G401 (cell line): ENCODE data around the gene MAP4K4. TPM values are rescaled to one million over a fixed set of nuclear protein-coding genes. Genes with fewer than 3 reads are reported as not detected.
"Not testable (repeated sequence)": the region's sequence is repeated elsewhere in the genome, so short reads cannot be mapped to it uniquely, and the experiment has no call there.

ENCODE experiments used
- DNase-seq: peaks from one replicate; pipeline ENCODE4 v3.0.0-alpha.2; 2015; ENCODE audit warnings: low spot score
- in situ Hi-C: cut with HindIII; loops from 2 replicates; pipeline ENCODE4 v1.10.0; 2016; ENCODE audit warnings: low sequenced_read_pairs, mixed read lengths
- total RNA-seq: library from RNA; depleted of rRNA; stranded (reverse); fragments of >200 nt; shearing (Covaris generic); gene quantifications from 2 replicates; pipeline ENCODE4 v1.2.3, GENCODE V29; 2014

MAP4K4 gene
- total RNA-seq, 1 experiment from 2014 or later = 70.8 TPM

DNA sequence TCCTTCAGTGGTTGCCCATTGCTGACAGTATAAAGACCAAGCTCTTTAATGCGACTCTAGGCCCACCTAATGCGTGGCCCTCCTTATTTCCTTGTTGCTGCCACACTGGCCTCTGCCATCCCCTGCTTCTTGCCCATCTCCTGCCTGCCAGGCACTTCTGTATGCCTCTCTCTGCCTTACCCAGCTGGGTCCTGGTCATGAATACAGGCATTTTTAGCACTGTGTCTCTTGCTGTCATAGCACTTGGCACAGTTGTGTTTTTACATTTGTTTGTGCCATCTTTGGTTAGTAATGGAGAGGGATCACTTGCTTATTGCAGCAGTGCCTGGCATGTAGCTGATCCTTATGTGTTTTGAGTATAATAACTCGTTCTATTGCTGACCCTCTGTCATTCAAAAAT lies 38.7 kb downstream of the MAP4K4 start:
- DNase-seq = peak; percentile 49
- in situ Hi-C loops = no loop called here

DNA sequence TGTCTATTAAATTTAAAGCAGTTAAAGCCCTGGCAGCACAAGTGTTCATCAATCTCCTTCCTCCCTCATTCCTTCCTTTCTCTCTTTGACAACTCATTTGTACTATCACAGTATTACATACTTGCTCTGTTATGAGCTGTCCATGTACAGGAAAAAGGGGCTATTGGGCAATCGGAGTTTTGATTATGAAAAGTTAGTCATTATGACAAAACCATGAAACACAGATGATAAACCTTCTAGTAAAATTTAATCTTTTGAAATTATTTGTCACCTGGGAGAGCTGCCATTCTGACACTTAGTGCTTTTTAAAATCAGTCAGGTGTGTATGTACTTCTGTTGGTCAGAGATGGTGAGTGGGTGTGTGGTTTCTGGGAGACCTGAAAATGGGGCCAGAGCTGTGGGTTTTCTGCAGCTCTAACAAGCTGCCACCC lies 39.4 kb downstream of the MAP4K4 start:
- DNase-seq = no peak
- in situ Hi-C loops = no loop called here

DNA sequence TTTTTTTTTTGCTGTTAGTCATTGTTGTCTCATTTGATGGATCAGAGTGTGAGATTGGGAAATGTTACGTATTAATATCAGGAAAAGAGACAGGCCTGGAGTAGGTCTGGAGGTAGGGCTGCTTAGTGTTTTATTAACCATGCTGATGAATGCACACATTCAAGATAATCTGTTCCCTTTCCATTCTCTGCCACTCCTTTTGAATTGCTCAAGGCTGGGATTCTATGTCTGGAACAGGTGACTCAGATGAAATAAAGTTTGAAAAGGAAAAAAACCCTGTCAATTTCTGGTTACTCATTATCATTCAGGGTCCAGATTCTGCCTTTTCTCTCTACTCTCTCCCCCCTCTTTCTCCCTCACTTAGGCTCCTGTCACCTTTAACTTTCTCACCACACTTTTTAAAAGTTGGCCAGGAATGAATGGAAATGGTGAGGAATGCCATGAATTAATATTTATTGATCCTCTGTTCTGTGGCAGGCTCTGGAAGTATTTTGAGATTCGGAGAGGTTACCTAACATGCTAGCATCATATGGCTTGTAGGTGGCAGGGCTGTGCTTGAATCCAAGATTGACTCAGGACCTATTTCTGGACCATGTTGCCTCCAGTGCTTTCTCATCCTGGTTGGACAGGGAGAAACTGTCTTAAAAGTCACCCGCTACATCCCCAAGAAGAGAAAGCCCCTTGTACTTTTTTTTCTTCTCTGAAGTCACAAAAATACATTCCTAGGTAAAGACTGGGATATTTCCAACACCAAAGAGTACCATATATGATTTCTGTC lies 40.2 kb downstream of the MAP4K4 start:
- in situ Hi-C loops = no loop called here

DNA sequence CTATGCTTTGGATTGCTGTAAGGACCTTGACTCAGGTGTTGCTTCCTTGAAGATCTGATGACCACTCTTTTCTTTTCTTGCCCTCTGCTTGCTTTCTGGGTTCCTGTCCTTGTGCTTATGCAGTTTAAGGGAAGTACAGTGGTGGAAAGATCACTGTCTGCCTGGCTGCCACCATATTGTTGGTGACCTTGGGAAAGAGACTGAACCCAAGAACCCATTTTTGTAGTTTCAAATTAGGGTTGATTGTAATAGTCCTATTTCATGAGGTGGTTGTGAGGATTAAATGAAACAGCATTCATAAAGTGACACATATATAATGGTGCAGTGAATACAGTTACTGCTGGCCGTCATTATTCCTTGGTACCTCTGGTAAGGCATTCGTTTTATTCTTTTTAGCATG lies 41.1 kb downstream of the MAP4K4 start:
- in situ Hi-C loops = no loop called here
- DNase-seq = no peak

More for the DNA sequence above, 40.2 kb downstream of the MAP4K4 start:
- peak; percentile 16 for DNase-seq

DNA sequence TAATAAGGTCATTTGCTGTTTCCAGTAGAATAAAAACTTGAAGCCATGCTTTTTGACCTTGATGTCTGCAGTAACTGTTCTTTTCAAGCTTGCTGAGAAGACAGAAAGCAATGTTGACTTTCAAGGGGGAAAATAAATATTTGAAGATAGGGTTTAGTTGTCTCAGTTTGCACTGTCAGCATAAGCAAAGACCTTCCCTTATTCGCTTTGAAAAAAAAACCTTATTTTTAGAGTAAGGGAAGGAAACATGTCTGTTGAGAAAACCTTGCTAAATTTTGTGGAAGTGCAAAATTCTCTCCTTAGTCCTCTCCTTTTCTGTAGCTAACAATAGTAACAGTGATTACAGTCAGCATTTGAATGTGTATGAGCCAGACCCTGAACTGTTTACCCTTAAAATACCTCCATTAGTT lies 43.1 kb downstream of the MAP4K4 start:
- in situ Hi-C loops = no loop called here
- no peak for DNase-seq

DNA sequence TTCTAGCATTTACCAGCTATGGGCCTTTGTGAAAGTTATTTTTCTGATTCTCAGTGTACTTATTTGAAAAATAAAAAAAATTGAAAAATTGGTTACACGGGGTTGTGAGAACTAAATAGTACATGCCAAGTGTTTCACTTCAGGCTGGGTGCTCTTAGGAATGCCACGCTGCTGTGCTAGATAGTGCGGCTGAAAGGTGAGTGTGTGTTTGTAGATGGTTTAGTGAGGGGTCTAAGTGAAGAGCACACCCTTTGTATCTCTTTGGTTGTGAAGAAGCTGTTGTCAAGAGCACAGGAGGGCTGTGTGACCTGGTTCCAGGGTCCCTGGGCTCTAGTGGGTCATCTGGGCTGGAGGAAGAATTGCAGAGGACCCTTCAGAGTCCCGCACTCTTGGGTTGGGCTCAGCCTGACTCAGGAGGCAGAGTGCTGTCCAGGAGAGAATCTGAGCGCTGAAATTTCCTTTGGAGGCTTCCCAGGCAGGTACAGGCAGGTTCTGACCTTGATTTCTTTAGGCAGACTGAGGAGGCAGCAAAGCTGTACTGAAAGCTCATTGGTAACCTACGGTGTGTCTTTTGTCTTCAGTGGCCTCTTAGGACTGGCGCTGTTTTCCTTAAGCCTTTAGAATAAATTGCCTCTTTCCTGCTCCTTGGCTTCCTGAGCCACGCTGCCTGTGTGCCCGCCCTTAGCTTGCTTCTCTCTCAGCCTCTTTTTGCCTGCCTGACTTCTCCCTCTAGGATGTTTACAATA lies 44.4 kb downstream of the MAP4K4 start:
- no peak for DNase-seq
- in situ Hi-C loops = no loop called here

DNA sequence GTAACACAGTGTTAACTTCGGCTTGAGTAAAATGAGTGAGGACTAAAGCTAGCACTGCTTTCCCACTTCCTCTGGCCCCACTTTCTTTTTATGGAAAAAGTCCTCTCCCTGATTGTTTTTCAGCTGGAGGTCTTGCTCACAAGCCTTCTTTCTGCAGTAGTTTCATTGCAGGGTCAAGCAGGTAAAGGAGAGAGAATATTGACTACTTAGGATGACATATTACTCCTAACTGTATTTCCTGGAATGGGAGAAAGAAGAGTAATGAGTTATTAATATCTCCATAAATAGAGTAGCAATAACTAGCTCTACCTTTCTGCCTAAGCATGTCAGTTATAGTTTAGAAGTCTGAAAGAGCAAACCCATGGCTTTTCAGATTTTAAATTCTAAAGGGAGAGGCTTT lies 45.0 kb downstream of the MAP4K4 start:
- no peak for DNase-seq
- in situ Hi-C loops = no loop called here

DNA sequence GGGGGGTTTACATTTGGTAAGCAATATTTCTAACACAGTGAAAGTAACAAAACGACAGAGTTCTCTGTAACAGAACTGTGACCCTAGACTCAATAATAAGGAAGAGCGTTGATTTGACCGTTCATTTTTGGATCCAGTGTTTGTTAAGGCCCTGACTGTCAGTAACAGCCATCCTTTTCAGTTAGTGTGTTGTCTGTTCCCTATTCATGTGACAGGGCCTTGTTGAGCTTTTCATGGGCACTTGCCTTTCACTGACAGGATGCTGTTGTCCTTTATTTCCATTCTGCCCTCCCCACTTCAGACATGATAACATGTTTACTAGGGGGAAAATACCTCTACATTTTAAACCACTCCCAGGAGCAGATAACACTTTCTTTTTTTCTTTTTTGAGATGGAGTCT lies 45.8 kb downstream of the MAP4K4 start:
- no peak for DNase-seq
- in situ Hi-C loops = no loop called here

DNA sequence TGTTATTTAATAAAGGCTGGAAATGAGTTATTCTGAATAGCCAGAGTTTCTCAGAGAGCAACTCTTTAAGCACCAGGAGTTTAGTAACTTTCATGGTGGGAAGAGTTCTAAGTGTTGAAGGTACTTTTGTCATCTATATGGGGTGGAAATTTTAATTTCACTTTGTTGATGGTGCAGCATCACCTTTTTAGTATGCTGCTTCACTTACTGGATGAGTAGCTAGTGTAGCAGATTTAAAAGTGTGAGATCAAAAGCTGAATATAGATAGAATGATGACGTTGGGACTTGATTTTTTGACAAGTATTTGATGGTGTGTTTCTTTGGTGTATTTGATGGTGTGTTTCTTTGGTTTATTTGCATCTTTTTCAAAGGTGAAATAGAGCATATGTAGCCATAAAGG lies 47.3 kb downstream of the MAP4K4 start:
- no peak for DNase-seq
- in situ Hi-C loops = no loop called here

DNA sequence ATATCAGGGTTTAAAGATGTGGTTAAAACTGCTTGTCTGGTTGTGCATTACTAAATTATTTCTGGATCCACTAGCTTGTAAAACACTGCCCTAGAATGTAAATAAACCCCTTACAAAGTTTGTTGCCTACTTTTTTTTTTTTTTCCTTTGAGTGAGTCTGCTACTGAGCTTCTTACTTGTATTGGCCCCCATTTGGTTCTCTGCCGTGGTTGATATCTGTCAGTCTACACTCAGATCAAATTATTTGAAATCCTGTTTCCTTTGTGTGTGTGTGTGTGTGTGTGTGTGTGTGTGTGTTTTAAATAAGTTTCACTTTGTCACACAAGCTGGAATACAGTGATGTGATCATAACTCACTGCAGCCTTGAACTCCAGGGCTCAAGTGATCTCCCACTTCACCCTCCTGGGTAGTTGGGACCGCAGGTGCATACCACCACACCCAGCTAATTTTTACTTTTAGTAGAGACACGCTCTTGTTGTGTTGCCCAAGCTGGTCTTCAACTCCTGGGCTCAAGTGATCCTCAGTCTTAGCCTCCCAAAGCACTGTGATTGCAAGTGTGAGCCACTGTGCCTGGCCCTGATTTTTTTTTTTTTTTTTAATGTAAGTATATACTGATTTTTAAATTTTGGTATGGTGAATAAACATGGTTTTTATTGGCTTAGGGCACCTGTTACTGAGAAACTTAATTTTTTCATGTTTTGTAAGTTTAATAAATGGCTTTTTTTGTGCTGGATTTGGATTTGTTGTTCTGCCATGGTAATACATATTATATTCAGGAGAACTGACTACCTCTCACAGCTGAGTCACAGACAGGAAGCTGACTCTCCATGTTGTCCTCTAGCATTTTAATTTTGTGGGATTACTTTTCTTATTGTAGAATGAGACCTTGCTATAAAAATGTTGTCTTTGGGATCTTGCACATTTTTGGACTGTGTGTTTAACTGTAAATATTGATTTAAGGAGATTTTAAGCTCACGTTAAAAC lies 48.5 kb downstream of the MAP4K4 start:
- no peak for DNase-seq
- in situ Hi-C loops = no loop called here

DNA sequence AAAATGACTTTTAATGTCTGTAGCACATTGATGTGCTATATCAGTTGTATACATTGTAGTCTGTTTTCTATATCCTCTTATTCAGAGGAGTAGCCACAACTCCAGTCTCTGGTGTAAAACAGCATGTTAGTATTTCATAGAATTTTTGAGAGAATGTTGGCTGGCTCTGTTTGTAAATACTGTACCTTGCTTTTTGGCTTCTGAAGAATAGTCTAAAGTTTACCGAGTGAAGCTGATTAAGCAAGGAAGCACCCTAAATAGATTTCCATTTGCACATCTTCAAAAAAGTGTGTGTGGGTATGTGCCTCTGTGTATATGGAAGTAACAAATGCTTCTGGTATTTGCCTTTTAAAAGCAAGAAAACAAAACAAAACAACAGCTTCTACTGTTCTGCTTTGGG lies 50.5 kb downstream of the MAP4K4 start:
- in situ Hi-C loops = no loop called here

DNA sequence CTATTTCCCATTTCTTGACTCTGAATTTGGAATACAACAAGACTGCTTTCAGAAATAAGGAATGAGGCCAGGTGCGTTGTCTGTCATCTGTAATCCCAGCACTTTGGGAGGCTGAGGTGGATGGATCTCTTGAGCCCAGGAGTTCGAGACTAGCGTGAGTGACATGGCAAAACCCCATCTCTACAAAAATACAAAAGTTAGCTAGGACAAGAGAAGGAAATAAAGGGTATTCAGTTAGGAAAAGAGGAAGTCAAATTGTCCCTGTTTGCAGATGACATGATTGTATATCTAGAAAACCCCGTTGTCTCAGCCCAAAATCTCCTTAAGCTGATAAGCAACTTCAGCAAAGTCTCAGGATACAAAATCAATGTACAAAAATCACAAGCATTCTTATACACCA lies 51.0 kb downstream of the MAP4K4 start:
- in situ Hi-C loops, DNase-seq: not testable (repeated sequence)

More for the DNA sequence above, 50.5 kb downstream of the MAP4K4 start:
- no peak for DNase-seq

DNA sequence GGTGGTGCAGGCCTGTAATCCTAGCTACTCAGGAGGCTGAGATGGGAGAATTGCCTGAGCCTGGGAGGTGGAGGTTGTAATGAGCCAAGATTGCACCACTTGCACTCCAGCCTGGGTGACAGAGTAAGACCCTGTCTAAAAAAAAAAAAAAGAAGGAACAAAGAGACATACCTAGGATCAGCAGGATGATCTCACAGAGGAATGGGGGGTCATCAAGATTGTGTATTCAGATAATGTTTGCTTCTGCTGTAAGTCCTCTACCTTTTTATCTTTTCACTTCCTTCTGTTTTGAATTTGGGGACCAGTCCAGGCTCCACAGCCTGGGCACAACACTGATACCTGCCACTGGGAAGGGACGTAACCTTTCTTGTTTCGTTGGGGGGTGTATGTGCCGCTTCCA lies 53.2 kb downstream of the MAP4K4 start:
- in situ Hi-C loops = no loop called here
- DNase-seq = no peak

DNA sequence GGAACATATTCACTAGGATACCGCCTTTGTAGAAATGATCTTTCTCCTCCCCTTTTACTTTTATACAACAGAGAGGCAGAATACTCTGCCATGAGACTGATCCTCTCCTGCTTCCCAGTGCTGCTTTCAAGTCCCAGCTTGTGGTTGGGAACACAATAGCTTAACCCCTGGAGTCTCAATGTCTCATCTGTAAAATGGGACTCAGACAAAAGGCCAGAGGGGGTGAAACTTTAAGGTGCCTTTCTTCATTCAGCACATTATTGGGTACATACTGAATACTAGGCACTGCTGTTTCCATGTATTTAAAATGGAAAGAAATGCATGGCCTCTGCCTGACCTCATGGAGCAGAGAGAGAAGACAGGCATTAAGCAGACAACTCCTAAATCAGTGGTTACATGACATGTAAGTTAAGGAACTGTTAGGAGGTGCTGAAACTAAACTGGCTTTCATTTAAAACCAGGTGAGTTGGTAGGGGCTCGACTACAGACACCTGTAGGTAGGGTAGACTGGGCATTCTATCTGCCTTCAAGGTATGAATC lies 53.8 kb downstream of the MAP4K4 start:
- no peak for DNase-seq
- in situ Hi-C loops = no loop called here

DNA sequence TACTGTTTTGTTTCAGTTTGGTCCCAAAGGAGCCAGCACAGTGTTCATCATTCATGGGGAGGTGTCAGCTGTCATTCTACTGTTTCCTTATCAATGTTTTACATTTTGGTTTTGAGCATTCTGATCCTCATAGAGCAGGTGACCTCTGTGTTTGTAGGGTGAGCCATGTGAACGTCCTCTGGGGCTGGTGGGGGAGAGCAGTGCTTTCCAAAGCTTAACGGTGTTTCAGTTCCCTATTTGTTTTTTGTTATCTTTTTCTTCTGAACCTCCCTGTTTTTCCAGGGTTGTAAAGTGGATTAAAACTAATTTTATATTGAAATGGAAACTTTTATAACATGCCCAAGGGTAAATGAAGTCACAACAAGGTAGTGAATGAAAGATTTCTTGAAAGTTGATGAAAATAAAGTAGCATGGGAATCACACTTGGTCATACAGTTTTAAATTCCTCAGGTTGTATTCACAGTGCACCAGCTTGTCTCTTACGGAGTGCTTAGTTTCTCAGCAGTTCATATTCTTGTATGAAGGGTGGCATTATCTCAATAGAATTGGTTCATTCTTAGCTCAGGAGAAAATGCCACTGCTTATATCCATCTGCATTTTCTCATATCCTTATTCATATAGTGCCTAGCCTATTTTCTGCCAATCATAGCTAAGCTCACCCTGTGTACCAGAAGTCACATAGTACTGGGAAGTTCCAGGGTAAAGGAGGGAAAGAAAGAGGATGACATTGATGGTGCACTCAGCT lies 54.5 kb downstream of the MAP4K4 start:
- no peak for DNase-seq
- in situ Hi-C loops = no loop called here

DNA sequence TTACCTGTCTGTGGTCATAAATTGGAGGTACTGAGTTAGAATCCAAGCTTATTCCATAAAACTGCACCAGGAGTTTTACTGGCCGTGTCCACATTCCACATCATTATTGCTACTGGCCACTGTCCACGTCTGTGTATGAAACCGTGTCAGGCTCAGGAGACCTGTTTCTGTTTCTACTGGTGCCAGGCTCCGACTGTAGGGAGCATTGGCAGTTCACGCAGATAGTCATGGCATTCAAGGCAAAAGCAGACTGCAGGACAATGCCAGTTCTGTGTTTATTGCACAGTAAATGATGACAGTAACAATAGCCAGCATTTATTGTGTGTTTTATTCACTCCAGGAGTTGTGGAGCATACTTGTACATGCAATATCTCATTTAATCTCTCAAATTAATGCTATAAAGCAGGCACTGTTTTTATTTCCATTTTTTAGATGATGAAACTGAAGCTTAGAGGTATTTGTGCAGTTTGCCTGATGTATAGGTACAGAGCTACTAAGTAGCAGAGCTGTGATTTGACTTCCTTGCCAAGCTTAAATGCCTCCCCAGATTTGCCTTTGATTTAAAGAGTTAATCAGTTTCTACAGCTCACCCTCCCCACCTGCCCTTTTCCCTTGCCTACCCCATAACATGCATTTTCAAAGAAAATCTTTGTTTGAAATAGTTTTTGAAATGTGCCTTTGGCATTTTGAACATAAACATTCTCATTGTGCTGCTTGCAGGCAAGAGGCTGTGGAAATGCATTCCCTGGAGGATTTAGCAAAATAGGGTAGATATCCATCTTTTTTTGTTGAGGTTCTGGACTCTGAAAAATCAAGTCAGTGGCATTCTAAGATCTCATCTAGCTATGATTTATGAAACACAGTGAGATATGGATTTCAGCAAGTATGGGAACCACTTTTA lies 55.5 kb downstream of the MAP4K4 start:
- in situ Hi-C loops = no loop called here
- peak; percentile 83 for DNase-seq

DNA sequence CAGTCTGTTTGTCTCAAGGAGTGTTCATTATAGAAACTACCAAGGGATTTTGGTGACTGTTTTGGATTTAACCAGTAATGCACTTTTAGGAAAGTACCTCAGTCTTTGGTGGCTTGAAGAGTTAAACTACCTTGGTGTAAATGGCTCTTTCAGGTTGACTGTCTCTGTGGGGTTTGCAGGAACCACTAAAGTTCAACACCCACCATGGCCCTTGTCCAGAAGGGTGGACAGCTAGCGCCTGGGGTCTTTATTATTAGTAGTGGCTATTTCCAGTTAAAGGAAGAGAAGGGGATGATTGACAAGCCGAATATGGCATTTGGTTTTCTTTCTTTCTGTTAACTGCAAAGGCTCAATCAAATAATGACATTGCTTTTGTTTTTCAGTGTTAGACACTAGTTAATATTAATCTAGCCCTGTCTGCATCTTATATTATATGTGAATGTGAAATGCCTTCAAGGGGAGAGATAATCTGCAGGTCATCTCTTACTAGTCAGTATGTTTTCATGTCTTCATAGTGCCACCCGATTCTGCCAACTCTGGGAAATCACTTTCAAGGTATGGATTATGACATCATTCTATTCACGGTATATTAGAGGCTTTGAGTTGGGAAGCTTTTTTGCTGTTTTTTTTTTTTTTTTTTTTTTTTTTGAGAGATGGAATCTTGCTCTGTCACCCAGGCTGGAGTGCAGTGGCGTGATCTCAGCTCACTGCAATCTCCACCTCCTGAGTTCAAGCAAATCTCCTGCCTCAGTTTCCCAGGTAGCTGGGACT lies 56.4 kb downstream of the MAP4K4 start:
- in situ Hi-C loops = no loop called here
- DNase-seq = no peak
